ENCODE results near the gene PSMA6. TPM values are rescaled to one million over a fixed set of nuclear protein-coding genes. Genes with fewer than 3 reads are reported as not detected.

Gene PSMA6
- total and polyA plus RNA-seq, 2 of the 13 experiments (the other 11 are each of a cell fraction or from before 2014, with no cell fraction given): 525 to 1,109 TPM

GRCh38 chr14:35365130-35366055, 73.2 kb downstream of the PSMA6 start (continued):
- no peak for TF ChIP-seq ZBTB39 (CRISPR knock-in tag; IDR thresholded peaks at IDR 0.05)
- TF ChIP-seq ZNF724P (CRISPR knock-in tag; IDR thresholded peaks at IDR 0.05; ENCODE audit: borderline replicate concordance): peak; percentile 95; the same call in 1 of the 2 replicates
- no peak for TF ChIP-seq ZNF263 (CRISPR knock-in tag; IDR thresholded peaks at IDR 0.05)
- TF ChIP-seq ZNF317 (CRISPR knock-in tag; IDR thresholded peaks at IDR 0.05): peak; percentile 69; the same call in 1 of the 2 replicates
- TF ChIP-seq ZFP1 (CRISPR knock-in tag; IDR thresholded peaks at IDR 0.05): peak; percentile 94; the same call in 1 of the 2 replicates
- peak; percentile 71 for TF ChIP-seq IKZF4 (CRISPR knock-in tag; IDR thresholded peaks at IDR 0.05; ENCODE audit: borderline replicate concordance, low read depth, not compliant biosample characterization)
- peak; percentile 90 for TF ChIP-seq ZNF883 (CRISPR knock-in tag; IDR thresholded peaks at IDR 0.05; ENCODE audit: not compliant biosample characterization)
- peak; percentile 88; the same call in 1 of the 2 replicates for TF ChIP-seq ZBED4 (CRISPR knock-in tag; IDR thresholded peaks at IDR 0.05; ENCODE audit: borderline replicate concordance)
- no peak for TF ChIP-seq HDAC6 (IDR thresholded peaks at IDR 0.05; ENCODE audit: low read depth, low read length)
- TF ChIP-seq RAD21 (CRISPR knock-in tag; IDR thresholded peaks at IDR 0.05): peak; percentile 35; the same call in 1 of the 2 replicates
- peak; percentile 96 for TF ChIP-seq RXRB (CRISPR knock-in tag; IDR thresholded peaks at IDR 0.05; ENCODE audit: borderline replicate concordance)
- TF ChIP-seq NR2C2 (CRISPR knock-in tag; IDR thresholded peaks at IDR 0.05; ENCODE audit: borderline replicate concordance): peak; percentile 73
- TF ChIP-seq ZNF205 (CRISPR knock-in tag; IDR thresholded peaks at IDR 0.05): 0 out of 2 replicates have a peak, but pooled peaks have one; percentile 59
- TF ChIP-seq ZBTB10 (CRISPR knock-in tag; IDR thresholded peaks at IDR 0.05; ENCODE audit: borderline replicate concordance): no peak
- no peak for TF ChIP-seq PHB2 (IDR thresholded peaks at IDR 0.05; ENCODE audit: partially characterized antibody)
- no peak for TF ChIP-seq FLYWCH1 (CRISPR knock-in tag; IDR thresholded peaks at IDR 0.05)
